GM18870 (cell line): Measurements from ENCODE around the gene ANKRD53.

Experiments used
- ATAC-seq: cut with Tn5 transposase; IDR thresholded peaks from one replicate; pipeline ENCODE4 v1.9.1; 2021; ENCODE audit warnings: moderate library complexity; ENCODE audit not compliant: unreplicated experiment

The ANKRD53 gene

DNA sequence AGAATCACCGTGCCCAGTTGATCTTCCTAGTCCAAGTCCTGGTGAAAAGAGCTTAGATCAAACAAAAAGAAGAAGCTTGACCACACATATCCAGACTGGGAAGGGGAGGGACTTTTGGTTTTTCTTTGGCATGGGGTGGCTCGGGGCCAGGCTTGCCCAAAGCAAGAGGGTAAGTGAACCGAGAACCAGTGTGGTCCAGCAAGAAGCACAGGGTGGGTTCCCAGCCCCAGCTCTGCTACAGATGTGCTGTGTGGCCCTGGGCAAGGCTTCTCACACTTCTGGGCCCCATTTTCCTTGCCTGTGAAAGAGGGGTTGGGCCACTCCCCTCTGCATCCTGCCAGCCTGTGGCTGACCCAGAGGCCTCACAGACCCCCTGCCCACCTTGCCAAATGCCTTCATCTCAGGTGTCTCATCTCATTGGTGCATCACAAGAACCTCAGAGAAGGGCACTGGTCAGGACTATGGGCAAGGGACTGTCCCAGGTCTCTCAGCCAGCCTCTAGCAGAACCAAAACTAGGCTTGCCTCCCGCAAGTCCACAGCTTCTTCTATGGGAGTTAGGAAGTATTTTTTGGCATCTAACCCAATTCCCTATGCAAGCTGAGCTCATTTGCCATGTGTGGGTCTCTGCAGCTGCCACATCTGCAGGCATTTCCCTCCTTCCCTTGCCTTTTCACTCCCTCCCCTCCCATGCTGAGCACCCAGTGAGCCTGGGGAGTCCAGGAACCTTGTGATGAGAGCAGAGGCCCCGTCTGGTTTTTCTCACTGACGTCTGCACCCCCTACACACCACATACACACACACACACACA lies 35.8 kb upstream of the ANKRD53 start:
- no peak for ATAC-seq

DNA sequence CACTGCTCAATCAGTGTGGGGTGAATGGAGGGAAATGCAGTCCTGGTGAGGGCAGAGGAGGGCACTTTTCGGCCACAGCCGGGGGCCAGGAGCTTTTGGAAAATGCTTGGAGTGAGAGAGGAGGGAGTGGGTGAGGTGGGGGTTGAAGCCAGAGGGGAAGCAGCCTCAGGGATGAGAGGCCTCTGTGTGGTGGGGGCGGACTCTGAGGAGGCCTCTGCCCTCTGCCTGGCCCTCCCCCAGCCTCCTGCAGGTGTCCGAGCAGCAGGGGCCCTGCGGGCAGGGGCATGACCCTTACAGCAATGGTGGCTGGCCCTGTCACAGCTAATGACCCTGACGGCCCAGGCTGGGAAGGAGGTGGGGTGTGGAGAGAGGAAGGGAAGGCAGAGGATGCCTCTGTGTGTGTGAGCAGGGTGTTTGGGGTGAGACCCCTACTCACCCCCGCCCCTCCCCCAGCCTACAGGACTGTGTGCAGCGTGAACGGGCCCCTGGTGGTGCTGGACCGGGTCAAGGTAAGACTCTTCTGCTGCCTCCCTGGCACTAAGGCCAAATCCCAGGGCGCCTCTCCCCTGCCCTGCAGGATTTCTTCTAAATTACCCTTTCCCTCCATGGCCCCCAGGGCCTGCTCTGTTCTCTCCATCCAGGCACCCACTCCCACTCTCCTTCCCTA lies 35.1 kb upstream of the ANKRD53 start:
- no peak for ATAC-seq

DNA sequence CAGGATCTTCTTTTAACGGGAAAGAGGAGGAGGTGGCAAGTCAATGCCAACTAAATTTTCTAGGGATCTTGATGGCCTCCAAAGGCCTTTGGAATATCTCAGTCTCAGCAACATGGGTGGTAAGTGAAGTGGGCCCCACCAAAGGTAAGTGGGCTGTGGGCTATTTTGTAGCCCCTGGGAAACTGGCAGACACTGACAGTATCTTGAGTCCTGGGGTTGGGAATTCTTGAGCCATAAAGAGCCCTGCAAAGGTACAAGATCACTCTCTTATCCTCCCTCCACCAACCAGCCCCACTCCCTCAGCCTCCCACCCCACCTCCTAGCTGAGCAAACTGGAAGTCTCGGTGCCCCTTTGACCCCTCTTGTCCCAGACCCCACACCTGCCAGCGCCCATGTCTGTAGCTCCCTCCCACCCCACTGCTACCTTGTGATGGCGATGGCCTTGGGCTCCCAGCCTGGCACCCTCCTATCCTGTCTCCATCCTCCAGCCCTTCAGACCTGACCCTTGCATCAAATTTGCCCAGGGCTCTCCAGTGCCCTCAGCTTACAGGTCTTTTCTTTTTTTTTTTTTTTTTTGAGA lies 34.2 kb upstream of the ANKRD53 start:
- no peak for ATAC-seq

DNA sequence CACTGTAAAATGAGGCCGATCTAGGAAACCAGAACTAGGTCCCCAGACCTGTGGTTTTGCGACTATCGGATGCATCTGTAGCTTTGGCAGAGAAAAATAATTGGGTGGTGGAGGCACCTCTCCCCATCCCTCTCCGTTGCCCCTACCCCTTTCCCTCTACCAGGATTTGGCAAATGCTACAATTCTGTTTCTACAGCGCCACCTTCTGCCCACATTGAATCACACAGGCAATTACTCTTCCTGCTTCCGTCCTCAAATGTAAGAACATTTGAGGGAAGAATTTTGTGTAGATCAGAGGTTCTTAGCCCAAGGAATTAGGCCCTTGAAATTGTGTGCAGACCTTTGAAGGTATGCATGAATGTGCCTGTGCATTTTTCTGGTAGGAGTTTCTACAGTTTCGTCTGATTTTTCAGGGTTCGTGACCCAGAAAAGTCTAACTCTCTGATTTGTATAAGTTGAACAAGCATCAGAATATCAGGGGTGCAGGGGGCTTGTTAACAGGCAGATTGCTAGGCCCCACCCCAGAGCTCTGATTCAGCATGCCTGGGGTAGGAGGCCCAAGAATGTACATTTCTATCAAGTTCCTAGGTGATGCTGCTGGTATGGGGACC lies 31.5 kb upstream of the ANKRD53 start:
- no peak for ATAC-seq

- no peak for ATAC-seq
Observed at GRCh38 chr2:70947556-70948184, 30.8 kb upstream of the ANKRD53 start.

DNA sequence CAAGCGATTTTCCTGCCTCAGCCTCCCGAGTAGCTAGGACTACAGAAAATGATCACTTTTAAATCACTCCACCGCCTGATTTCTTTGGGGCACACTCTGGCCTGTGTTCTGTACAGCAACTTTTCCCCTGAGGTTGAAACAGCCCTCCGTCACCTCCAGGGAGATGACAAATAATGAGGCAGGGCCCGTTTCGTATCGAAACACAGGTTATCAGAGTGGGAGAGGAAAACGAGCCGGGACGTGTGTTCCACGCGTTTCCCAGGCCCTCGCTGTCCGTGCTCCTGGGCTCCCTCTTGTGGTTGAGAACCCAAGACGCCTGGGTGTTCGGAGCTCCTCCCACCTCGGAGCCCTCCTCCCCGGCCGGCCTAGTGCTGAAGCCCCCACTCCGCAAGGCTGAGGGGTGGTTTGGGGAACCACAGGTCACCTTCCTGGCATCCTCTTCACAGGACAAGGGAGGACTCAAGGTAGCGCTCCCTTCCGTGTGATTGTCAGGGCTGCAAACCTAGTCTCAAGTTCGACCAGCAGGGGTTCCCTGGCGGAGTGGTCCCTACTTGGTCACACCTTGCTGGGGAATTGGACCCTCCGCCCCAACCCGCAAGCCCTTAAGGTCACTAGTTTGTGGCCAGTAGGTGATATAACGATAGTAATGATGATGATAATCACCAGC lies 30.0 kb upstream of the ANKRD53 start:
- no peak for ATAC-seq

DNA sequence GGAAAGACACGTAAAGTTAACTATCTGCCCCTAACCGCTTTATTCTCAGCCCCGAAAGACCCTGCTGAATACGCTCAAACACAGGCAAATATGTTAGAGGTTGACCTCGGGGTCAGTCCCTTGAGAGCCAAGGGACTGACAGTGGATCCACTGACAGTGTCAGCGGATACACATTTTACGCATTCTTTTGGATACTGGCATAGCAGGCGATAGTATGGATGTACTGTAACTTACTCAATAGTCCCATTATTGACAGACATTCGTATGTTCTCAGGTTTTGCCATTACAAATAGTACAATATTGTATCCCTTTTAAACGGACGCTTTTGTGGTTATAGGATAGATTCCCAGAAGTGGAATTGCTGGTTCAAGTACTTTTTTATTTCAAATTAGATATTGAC lies 29.3 kb upstream of the ANKRD53 start:
- ATAC-seq = no peak

DNA sequence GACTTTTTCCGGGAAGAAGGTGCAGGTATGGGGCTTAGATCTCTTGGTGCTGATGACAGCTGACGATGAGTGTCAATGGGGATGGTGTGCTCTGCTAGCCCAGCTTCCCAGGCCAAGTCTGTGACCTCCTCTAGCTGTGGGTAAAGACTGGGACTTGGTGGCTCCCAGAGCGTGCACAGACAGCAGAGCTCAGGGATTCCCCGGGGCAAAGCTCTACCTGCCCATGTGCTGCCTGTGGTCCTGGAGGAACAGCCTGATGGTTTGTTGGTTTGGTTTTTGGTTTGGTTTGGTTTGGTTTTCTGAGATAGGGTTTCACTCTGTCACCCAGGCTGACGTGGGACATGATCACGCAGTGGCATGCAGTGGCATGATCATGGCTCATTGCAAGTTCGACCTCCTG lies 23.5 kb upstream of the ANKRD53 start:
- no peak for ATAC-seq

DNA sequence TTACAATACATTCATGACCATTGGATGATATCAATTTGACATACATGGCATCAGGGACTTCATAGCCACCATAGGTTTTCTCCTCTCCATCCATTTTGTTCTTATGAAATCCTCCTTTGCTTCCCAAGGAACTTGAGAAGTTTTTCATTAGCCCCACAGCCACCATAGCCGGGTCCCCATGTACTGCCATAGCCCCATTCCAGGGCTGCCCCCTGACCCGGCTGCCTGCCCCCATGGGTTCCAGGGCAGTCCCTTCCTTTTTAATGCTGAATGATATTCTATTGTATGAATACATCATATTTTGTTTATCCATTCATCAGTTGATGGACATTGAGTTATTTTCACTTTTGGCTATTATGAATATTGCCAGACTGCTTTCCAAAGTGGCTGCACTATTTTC lies 22.3 kb upstream of the ANKRD53 start:
- ATAC-seq = no peak

DNA sequence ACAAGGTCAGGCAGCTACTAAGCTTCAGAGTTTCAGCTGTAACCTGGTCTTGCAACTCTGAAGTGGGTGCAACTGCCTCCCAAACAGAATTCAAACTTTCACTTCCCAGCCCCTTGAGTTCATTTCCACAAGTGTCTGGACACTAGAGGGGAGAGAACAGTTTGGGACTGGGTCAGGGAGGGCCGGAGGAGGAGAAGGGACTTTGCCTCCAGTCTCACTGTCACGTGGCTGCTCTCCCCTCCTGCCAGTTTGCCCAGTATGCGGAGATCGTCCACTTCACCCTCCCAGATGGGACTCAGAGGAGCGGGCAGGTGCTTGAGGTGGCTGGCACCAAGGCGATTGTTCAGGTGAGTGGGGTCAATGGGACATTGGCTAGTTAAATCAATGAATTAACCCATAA lies 20.6 kb upstream of the ANKRD53 start:
- no peak for ATAC-seq

DNA sequence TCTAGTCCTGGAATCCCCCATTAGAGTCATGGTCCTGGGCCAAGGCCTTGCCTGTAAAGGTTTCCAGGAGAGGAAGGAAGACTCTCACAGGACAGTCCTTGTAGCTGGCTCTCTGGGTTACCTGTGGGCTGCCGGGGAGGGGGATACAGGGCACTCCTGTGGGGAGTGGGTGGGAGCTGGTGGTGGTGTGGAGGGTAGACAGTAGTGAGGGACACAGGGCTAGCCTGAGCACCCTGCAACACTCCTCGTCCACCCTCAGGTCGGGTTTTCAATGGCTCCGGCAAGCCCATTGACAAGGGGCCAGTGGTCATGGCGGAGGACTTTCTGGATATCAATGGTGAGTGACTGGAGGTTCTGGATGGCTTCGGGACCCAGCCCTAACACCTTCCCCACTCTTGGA lies 19.7 kb upstream of the ANKRD53 start:
- ATAC-seq = no peak

GRCh38 chr2:70959271-70959761 lies 19.1 kb upstream of the ANKRD53 start:
- ATAC-seq = no peak

GRCh38 chr2:70959851-70960832 lies 18.3 kb upstream of the ANKRD53 start:
- ATAC-seq = no peak

- ATAC-seq = no peak
Observed at GRCh38 chr2:70960833-70961647, 17.4 kb upstream of the ANKRD53 start.

GRCh38 chr2:70961648-70961994 lies 16.8 kb upstream of the ANKRD53 start:
- ATAC-seq = no peak

- no peak for ATAC-seq
Observed at GRCh38 chr2:70962211-70962884, 16.1 kb upstream of the ANKRD53 start.

DNA sequence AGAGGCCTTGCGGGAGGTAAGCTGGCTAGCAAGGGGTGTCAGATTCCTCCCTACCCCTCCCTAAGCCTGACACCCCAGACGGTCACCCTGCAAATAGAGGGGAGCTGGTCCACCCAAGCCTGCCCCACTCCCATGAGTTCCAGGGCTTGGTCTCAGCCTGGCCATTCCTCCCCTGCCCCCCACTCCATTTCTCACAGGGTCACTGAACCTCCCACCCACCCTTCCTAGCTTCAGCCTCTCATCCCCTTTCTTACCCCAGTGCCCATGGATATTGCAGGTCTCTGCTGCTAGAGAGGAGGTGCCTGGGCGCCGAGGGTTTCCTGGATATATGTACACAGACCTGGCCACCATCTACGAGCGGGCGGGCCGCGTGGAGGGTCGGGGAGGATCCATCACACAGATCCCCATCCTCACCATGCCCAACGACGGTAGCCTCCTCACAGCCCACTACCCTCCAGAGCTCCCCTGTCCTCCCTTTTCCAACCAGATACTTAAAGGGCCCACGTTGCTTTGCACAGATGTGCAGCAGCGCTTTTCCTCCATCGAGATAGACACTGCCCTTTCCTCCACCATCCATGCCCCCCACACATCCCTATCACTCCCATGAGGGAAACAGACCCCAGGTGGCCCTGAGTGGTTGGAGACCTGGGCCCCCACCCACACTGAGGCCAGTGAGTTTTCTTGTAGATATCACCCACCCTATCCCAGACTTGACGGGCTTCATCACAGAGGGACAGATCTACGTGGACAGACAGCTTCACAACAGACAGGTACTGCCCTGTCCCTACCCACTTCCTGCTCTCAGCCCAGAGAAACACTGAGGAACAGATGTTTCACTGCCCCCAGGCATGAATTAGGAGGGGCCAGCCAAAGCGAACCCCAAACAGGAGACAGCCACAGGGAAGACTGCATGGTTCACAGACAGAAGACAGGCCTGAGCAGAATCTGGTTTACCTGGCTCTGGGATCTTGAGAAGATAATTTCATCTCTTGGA lies 15.2 kb upstream of the ANKRD53 start:
- ATAC-seq = no peak
